CD4-positive, alpha-beta T cell (primary cell): ENCODE results near the gene PTPRT. TPM values are rescaled to one million over a fixed set of nuclear protein-coding genes. Genes with fewer than 3 reads are reported as not detected.

ENCODE experiments used
- ATAC-seq: fragments of 200-7000 bp; cut with Tn5 transposase; one replicate; pipeline ENCODE4 v1.10.0; 2022; ENCODE audit warnings: mild to moderate bottlenecking; ENCODE audit not compliant: poor library complexity
- CTCF ChIA-PET: fragments of 350-600 bp; sonication (Branson Sonifier 250); formaldehyde crosslinking; loops from one replicate; lab custom pipeline; 2021; ENCODE audit warnings: antibody characterized with exemption, inconsistent platforms; lab: Charles Lee
- POLR2A ChIA-PET: fragments of 350-600 bp; sonication (Branson Sonifier 250); formaldehyde crosslinking; loops from one replicate; lab custom pipeline; 2021; ENCODE audit warnings: antibody characterized with exemption, inconsistent platforms; lab: Charles Lee
- DNase-seq, 14 experiments: peaks; one replicate each; pipeline ENCODE4 v3.0.0-alpha.2; 2013 to 2020; ENCODE audit warnings: mixed read lengths in 2 of 14
- H3K27ac ChIP-seq, 2 donors: one replicate each; pipeline versions ENCODE4 v1.5.1 to v1.7.0; 2013; ENCODE audit warnings: low read length in 2 of 2, low read depth in 1 of 2, mild to moderate bottlenecking in 1 of 2
- H3K27me3 ChIP-seq, 2 experiments: 1 replicate in 1 of 2; 2 replicates in 1 of 2; pipeline versions ENCODE4 v1.6.1 to v1.7.0; 2013; ENCODE audit warnings: low read length in 2 of 2, control low read depth in 1 of 2, mild to moderate bottlenecking in 1 of 2, moderate library complexity in 1 of 2; ENCODE audit not compliant: insufficient read depth in 2 of 2, control insufficient read depth in 1 of 2
- H3K36me3 ChIP-seq: one replicate; pipeline ENCODE4 v1.6.1; 2013; ENCODE audit warnings: low read length, control low read depth; ENCODE audit not compliant: insufficient read depth
- H3K4me1 ChIP-seq: one replicate; pipeline ENCODE4 v1.6.1; 2013; ENCODE audit warnings: low read length, control low read depth; ENCODE audit not compliant: insufficient read depth
- H3K4me3 ChIP-seq: one replicate; pipeline ENCODE4 v1.5.1; 2013; ENCODE audit warnings: mild to moderate bottlenecking, low read length, moderate library complexity
- H3K9me3 ChIP-seq, 2 experiments: 1 replicate in 1 of 2; 2 replicates in 1 of 2; pipeline versions ENCODE4 v1.6.1 to v1.7.0; 2013; ENCODE audit warnings: low read length in 2 of 2, mild to moderate bottlenecking in 2 of 2, control low read depth in 1 of 2, moderate library complexity in 1 of 2; ENCODE audit not compliant: control insufficient read depth in 1 of 2, insufficient read depth in 1 of 2
- H3K27ac Mint-ChIP-seq: one replicate; pipeline ENCODE4 v1.8.0; 2020; ENCODE audit warnings: mixed read lengths
- H3K27me3 Mint-ChIP-seq: one replicate; pipeline ENCODE4 v1.8.0; 2021; ENCODE audit warnings: mixed read lengths
- H3K36me3 Mint-ChIP-seq: one replicate; pipeline ENCODE4 v1.8.0; 2021; ENCODE audit warnings: low read depth, mixed read lengths
- H3K4me1 Mint-ChIP-seq: one replicate; pipeline ENCODE4 v1.8.0; 2021; ENCODE audit warnings: low read depth, mixed read lengths
- H3K4me3 Mint-ChIP-seq: one replicate; pipeline ENCODE4 v1.8.0; 2020; ENCODE audit warnings: mild to moderate bottlenecking, mixed read lengths
- H3K9me3 Mint-ChIP-seq: one replicate; pipeline ENCODE4 v1.8.0; 2020; ENCODE audit warnings: mixed read lengths
- intact Hi-C, 2 experiments: fragments of 100-400 bp; cut with DNase I in 1 of 2; cut with micrococcal nuclease in 1 of 2; formaldehyde crosslinking; loops; one replicate each; pipeline versions ENCODE4 v1.15.1 to v1.9.0; 2023 to 2025; cut with DNase I, micrococcal nuclease
- total RNA-seq, 174 experiments: library from RNA in 2 of 174; stranded (reverse) in 2 of 174; gene quantifications; one replicate each; pipeline ENCODE4 v1.2.3 and lab custom pipeline; 2021 to 2026
- TF ChIP-seq, protein P1 (sequence below): fragments of 200-600 bp; IDR thresholded peaks from one replicate; pipeline ENCODE4 v1.8.0; 2022; ENCODE audit warnings: antibody characterized with exemption, mild to moderate bottlenecking

PTPRT gene
- total RNA-seq, 2 experiments from 2014 or later = not detected

DNA sequence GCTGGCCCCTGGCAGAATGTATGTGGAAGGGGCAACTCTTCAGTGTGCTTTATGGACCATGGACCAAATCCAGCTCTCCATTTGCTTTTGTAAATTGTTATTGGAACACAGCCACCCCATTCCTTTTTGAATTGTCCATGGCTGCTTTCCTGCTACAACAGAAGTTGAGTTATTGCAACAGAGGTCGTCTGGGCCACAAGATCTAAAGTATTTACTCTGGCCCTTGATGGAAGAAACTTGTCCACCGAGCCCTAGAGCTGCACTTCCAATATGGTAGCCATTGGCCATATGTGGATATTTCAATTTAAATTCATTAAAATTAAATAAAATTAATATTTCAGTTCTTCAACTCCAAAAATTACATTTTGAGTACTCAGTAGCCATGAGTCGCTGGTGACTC lies 543.5 kb downstream of the PTPRT start:
- no peaks in the 10 kb centered on the region for H3K9me3 ChIP-seq
- no peak for ATAC-seq
- ChIA-PET POLR2A (no interaction called here), CTCF (no interaction called here)
- H3K27me3 ChIP-seq = no peaks in the 10 kb centered on the region
- DNase-seq = no peak
- H3K27me3 Mint-ChIP-seq = no peaks in the 10 kb centered on the region
- intact Hi-C loops = no loop called here
- H3K36me3 ChIP-seq = no peaks in the 10 kb centered on the region
- no peak overlapping the region for H3K4me3 ChIP-seq
- H3K27ac Mint-ChIP-seq = no peak overlapping the region
- no peaks in the 10 kb centered on the region for H3K4me1 ChIP-seq
- TF ChIP-seq, protein P1, sequence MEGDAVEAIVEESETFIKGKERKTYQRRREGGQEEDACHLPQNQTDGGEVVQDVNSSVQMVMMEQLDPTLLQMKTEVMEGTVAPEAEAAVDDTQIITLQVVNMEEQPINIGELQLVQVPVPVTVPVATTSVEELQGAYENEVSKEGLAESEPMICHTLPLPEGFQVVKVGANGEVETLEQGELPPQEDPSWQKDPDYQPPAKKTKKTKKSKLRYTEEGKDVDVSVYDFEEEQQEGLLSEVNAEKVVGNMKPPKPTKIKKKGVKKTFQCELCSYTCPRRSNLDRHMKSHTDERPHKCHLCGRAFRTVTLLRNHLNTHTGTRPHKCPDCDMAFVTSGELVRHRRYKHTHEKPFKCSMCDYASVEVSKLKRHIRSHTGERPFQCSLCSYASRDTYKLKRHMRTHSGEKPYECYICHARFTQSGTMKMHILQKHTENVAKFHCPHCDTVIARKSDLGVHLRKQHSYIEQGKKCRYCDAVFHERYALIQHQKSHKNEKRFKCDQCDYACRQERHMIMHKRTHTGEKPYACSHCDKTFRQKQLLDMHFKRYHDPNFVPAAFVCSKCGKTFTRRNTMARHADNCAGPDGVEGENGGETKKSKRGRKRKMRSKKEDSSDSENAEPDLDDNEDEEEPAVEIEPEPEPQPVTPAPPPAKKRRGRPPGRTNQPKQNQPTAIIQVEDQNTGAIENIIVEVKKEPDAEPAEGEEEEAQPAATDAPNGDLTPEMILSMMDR = no peak
- no peak overlapping the region for H3K4me3 Mint-ChIP-seq
- H3K36me3 Mint-ChIP-seq = no peaks in the 10 kb centered on the region
- no peak overlapping the region for H3K27ac ChIP-seq
- H3K9me3 Mint-ChIP-seq = peaks cover 6% of the 10 kb centered on the region
- no peaks in the 10 kb centered on the region for H3K4me1 Mint-ChIP-seq

DNA sequence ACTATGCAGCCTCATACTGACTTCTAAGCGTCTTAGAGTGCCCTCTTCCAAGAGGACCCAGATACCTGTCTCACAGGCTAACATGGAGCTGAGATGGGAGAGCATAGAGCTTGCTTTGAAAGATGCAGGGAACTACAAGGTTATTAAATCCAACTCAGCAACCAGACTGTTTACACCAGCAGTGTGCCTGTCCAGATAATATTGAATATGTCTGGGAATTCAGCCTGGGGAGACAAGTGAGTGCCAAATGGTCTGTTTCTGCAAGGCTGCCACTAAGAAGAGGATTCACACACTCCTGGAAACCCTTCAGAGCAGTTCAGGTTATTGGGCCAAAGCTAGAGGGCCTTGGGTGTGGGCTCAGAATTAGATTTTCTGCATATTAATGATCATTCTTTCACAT lies 547.8 kb downstream of the PTPRT start:
- Histone ChIP-seq H3K27ac (no peak overlapping the region), H3K9me3 (no peaks in the 10 kb centered on the region), H3K4me3 (no peak overlapping the region), H3K27me3 (no peaks in the 10 kb centered on the region), H3K4me1 (no peaks in the 10 kb centered on the region), H3K36me3 (no peaks in the 10 kb centered on the region)
- peaks cover 2% of the 10 kb centered on the region for H3K9me3 Mint-ChIP-seq
- H3K36me3 Mint-ChIP-seq = no peaks in the 10 kb centered on the region
- no peaks in the 10 kb centered on the region for H3K4me1 Mint-ChIP-seq
- CTCF ChIA-PET = interaction anchor here (0.6 kb wide), 1 partner anchor 453 kb away, joined by 3 read pairs; no protein-coding TSS in a partner anchor
- H3K4me3 Mint-ChIP-seq = no peak overlapping the region
- POLR2A ChIA-PET = no interaction called here
- no peak overlapping the region for H3K27ac Mint-ChIP-seq
- TF ChIP-seq, protein P1 = no peak
- no peak for ATAC-seq
- intact Hi-C loops = no loop called here
- H3K27me3 Mint-ChIP-seq = no peaks in the 10 kb centered on the region
- no peak for DNase-seq

DNA sequence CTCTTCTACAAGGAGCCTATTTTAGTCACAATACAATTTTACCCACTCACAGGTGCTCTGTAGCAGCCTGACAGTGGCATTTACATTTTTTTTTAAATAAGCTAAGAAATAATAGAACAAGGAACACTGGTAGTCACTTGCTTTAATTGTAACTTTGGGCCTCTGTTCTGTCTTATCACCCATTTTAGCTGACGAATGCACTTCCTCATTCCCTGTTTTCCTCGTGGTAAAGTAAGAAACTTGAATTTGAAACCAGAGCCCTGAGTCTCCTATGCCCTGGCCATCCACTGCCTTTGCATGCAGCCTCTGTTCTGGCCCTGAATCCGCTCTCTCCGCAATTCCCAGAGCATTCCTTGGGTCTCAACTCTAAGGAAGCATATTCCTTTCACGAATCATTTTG lies 550.6 kb downstream of the PTPRT start:
- Histone ChIP-seq H3K27ac (no peak overlapping the region), H3K4me1 (no peaks in the 10 kb centered on the region), H3K4me3 (no peak overlapping the region), H3K36me3 (no peaks in the 10 kb centered on the region), H3K27me3 (no peaks in the 10 kb centered on the region), H3K9me3 (no peaks in the 10 kb centered on the region)
- intact Hi-C loops = no loop called here
- Mint-ChIP-seq H3K4me3 (no peak overlapping the region), H3K9me3 (peaks cover 2% of the 10 kb centered on the region), H3K27ac (no peak overlapping the region), H3K36me3 (no peaks in the 10 kb centered on the region), H3K27me3 (no peaks in the 10 kb centered on the region), H3K4me1 (no peaks in the 10 kb centered on the region)
- no peak for DNase-seq
- ChIA-PET CTCF (interaction anchor here (1.0 kb wide), 1 partner anchor 58 kb away, joined by 4 read pairs; no protein-coding TSS in a partner anchor), POLR2A (no interaction called here)
- TF ChIP-seq, protein P1 = no peak
- no peak for ATAC-seq
